AG10803 (cell line): ENCODE measurements around the gene LRRC15.

Experiments
- DNase-seq: peaks from one replicate; pipeline ENCODE4 v3.0.0; 2010; ENCODE audit warnings: low read depth
- H3K4me3 ChIP-seq: 2 replicates; pipeline ENCODE4 v1.5.1; 2011; ENCODE audit warnings: mild to moderate bottlenecking, low read length, control low read depth
- CTCF ChIP-seq: conservative IDR thresholded peaks from 2 replicates; pipeline ENCODE4 v1.5.1; 2011; ENCODE audit warnings: mild to moderate bottlenecking, low read length, control low read depth, inconsistent platforms

LRRC15 gene

DNA sequence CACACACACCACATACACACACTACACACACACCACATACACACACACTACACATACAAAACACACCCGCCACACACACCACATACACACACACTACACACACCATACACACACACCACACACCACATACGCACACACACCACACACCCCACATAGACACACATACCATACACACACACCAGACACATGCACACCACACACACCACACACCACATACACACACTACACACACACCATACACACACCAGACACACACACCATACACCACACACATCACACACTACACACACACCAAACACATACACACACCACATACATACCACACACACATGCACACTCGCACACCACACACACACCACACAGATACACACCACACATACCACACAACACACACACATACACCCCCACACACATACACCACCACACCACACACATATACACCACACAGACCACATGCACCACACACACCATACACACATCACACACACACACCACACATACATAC, 44.7 kb downstream of the LRRC15 start:
- H3K4me3 ChIP-seq = no peak overlapping the region
- no peak for DNase-seq
- no peak for TF ChIP-seq CTCF

GRCh38 chr3:194323785-194324735, 45.5 kb downstream of the LRRC15 start:
- peak overlapping the region; percentile 39 for H3K4me3 ChIP-seq
- no peak for TF ChIP-seq CTCF
- DNase-seq = peak; percentile 64

DNA sequence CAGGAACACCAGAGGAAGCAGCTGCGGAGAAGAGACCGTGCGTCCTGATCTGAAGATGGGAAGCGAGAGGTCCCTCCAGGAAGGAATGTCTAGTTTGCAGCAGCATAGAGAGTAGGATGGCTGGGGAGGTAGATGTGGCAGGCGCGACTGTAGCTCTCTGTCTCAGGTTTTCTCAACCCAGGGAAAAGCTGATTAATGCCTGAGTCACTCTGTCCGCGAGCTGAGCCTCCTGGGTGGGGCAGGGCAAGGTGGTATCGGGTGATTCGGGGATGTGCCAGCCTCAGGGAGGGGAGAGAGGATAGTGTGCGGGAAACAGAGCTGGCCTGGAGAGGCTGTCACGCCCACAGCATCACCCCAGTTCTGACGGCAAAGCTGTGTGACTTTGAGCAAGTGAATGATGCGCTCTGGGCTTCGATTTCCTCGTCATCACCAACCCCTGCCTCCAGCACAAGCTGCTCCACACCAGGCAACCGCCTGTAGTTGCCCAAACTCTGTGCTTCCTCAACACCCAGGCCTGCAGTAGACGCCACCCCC, 46.8 kb downstream of the LRRC15 start:
- peak; percentile 43 for DNase-seq
- H3K4me3 ChIP-seq = no peak overlapping the region
- no peak for TF ChIP-seq CTCF

DNA sequence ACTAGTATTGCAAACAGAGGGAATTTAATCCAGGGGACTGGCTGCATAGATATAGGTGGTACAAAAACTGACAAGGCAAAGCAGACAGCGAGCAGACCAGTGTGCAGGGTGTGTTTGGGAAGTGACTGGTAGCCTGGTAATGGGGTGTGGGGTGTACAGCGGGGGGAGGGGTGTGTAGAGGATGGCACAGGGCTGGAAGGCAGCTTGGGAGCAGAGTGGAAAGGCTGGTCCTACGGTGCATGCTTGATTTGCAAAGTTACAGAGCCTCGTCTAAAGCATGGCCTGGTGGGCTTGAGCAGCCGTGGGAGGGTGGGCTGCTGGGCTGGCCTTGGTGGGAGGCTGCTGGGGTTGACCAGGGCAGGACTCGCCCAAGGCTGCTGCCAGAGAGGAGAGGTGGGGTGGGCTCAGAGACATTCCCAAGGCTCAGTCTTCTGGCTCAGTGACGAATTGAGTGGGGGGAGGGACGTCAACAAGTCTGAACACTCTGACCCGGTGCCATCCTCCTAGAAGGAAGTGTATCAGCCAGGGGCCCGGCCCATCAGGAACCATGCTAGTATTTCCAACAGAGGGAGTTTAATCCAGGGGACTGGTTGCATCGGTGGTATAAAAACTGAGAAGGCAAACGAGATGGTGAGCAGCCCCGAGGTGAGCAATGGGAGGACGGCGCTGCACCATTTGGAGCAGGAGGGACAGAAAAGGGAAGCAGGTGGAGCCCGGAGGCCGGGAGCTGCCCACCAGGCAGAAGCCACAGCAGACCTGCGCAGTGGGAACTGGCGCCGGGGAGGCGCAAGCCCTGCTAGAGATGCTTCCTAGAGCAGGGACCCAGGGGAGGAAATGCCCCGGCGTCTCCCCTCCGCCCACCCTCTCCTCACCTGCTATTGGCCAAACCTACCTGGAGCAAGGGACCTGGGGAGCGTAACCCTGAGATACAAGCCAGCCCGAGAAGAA, 47.6 kb downstream of the LRRC15 start:
- no peak for DNase-seq
- no peak overlapping the region for H3K4me3 ChIP-seq
- TF ChIP-seq CTCF = no peak

DNA sequence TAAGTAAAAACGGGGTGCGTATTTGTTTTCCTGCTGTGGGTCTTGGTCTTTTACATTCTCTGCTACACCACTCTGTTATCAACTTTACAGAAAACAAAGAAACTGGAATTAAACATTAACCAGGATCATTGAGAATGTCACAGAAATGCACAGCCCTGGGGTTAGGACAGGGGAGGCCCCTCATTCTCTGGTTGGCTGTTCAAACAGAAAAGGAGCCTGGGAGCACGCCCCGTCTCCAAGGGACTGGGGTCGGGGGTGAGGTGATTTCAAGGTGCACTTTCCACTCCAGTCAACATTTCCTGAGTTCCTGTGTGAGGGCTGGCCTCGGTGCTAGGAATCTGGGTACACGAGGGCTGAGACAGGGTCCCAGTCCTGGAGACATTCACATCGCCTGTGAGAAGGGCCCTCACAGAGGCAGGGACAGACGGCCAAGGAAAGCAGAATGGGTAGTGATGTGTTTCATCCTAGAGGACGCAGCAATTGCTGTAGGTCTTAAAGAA, 48.7 kb downstream of the LRRC15 start:
- no peak for TF ChIP-seq CTCF
- no peak for DNase-seq
- no peak overlapping the region for H3K4me3 ChIP-seq

- no peak overlapping the region for H3K4me3 ChIP-seq
- no peak for TF ChIP-seq CTCF
- DNase-seq = no peak
Observed at GRCh38 chr3:194320100-194320499, 49.4 kb downstream of the LRRC15 start.
